Liver (tissue), 9 donors: ENCODE data around the gene ARL11. TPM values are rescaled to one million over a fixed set of nuclear protein-coding genes. Genes with fewer than 3 reads are reported as not detected.

Experiments used
- DNase-seq: peaks from one replicate; pipeline ENCODE4 v3.0.0-alpha.2; 2017; ENCODE audit warnings: low spot score
- H3K27ac ChIP-seq, 2 donors: one replicate each; pipeline ENCODE4 v1.7.0; 2013; ENCODE audit warnings: inconsistent platforms in 2 of 2, low read length in 2 of 2, control low read depth in 1 of 2, low read depth in 1 of 2, mild to moderate bottlenecking in 1 of 2
- H3K27me3 ChIP-seq, 4 donors: one replicate each; pipeline versions ENCODE4 v1.6.1 to v1.7.0; 2013; ENCODE audit warnings: low read length in 3 of 4, inconsistent platforms in 1 of 4, mild to moderate bottlenecking in 1 of 4, moderate library complexity in 1 of 4; ENCODE audit not compliant: control insufficient read depth in 4 of 4, insufficient read depth in 4 of 4
- H3K36me3 ChIP-seq, 4 donors: one replicate each; pipeline versions ENCODE4 v1.6.1 to v1.7.0; 2013; ENCODE audit warnings: low read length in 3 of 4, mild to moderate bottlenecking in 3 of 4, low read depth in 1 of 4, moderate library complexity in 1 of 4; ENCODE audit not compliant: control insufficient read depth in 4 of 4, insufficient read depth in 3 of 4
- H3K4me1 ChIP-seq, 4 donors: one replicate each; pipeline versions ENCODE4 v1.6.1 to v1.7.0; 2013; ENCODE audit warnings: low read length in 3 of 4, mild to moderate bottlenecking in 3 of 4, moderate library complexity in 1 of 4; ENCODE audit not compliant: control insufficient read depth in 4 of 4, insufficient read depth in 4 of 4
- H3K4me3 ChIP-seq, 3 donors: one replicate each; pipeline versions ENCODE4 v1.6.1 to v1.7.0; 2013; ENCODE audit warnings: low read length in 3 of 3, control low read depth in 1 of 3, low read depth in 1 of 3, mild to moderate bottlenecking in 1 of 3
- H3K9ac ChIP-seq, 2 donors: one replicate each; pipeline ENCODE4 v1.7.0; 2013; ENCODE audit warnings: low read length in 2 of 2, mild to moderate bottlenecking in 2 of 2, moderate library complexity in 2 of 2, control low read depth in 1 of 2, low read depth in 1 of 2
- H3K9me3 ChIP-seq, 4 donors: one replicate each; pipeline versions ENCODE4 v1.6.1 to v1.7.0; 2013; ENCODE audit warnings: low read length in 3 of 4; ENCODE audit not compliant: control insufficient read depth in 4 of 4
- EGR1 ChIP-seq, 2 donors: IDR thresholded peaks; 2 replicates each; pipeline ENCODE4 v1.6.1; 2016 to 2018; ENCODE audit warnings: antibody characterized with exemption in 2 of 2, low read depth in 2 of 2
- FOXA1 ChIP-seq: IDR thresholded peaks from 2 replicates; pipeline ENCODE4 v1.6.1; 2016; ENCODE audit warnings: antibody characterized with exemption
- FOXA2 ChIP-seq: IDR thresholded peaks from 2 replicates; pipeline ENCODE4 v1.6.1; 2016; ENCODE audit warnings: antibody characterized with exemption
- HNF4A ChIP-seq, 2 donors: conservative IDR thresholded peaks; 2 replicates each; pipeline ENCODE4 v1.6.1; 2016; ENCODE audit warnings: antibody characterized with exemption in 2 of 2, mild to moderate bottlenecking in 2 of 2
- HNF4G ChIP-seq: IDR thresholded peaks from 2 replicates; pipeline ENCODE4 v1.6.1; 2016; ENCODE audit warnings: antibody characterized with exemption
- JUND ChIP-seq, 2 donors: IDR thresholded peaks; 2 replicates each; pipeline ENCODE4 v1.6.1; 2016; ENCODE audit warnings: antibody characterized with exemption in 2 of 2
- NR2F2 ChIP-seq: IDR thresholded peaks from 2 replicates; pipeline ENCODE4 v1.6.1; 2016; ENCODE audit warnings: antibody characterized with exemption
- RAD21 ChIP-seq, 2 donors: IDR thresholded peaks; 2 replicates each; pipeline ENCODE4 v1.6.1; 2016; ENCODE audit warnings: antibody characterized with exemption in 2 of 2, mild to moderate bottlenecking in 2 of 2
- RXRA ChIP-seq, 2 donors: IDR thresholded peaks; 2 replicates each; pipeline ENCODE4 v1.6.1; 2017 to 2018; ENCODE audit warnings: antibody characterized with exemption in 2 of 2, mild to moderate bottlenecking in 1 of 2
- SP1 ChIP-seq: IDR thresholded peaks from 2 replicates; pipeline ENCODE4 v1.6.1; 2018; ENCODE audit warnings: antibody characterized with exemption, mild to moderate bottlenecking
- WGBS: extraction: QIAGEN DNeasy Blood & Tissue Kit; methylation state at CpG from one replicate; pipeline ENCODE4 v1.1.7; 2013; 5-methylcytosine and 5-hydroxymethylcytosine counted together
- polyA plus RNA-seq, 2 donors: library from polyadenylated mRNA; stranded (reverse) in 1 of 2; unstranded in 1 of 2; fragments of 200-250 nt in 1 of 2; fragments of >200 nt in 1 of 2; fragmentation: Nextera tagmentation in 1 of 2; extraction: Ambion mirVana in 1 of 2; gene quantifications; one replicate each; pipeline versions ENCODE4 v1.2.1 to v1.2.3, GENCODE V29; 2013 to 2015
- total RNA-seq, 2 donors: library from RNA; depleted of rRNA; stranded (reverse); fragments of >200 nt; gene quantifications; one replicate each; pipeline ENCODE4 v1.2.3, GENCODE V29; 2014
- TF ChIP-seq, protein P1 (sequence below): IDR thresholded peaks from 2 replicates; pipeline ENCODE4 v1.6.1; 2016; ENCODE audit warnings: antibody characterized with exemption
- TF ChIP-seq, protein P2 (sequence below): IDR thresholded peaks from 2 replicates; pipeline ENCODE4 v1.6.1; 2016; ENCODE audit warnings: antibody characterized with exemption
- TF ChIP-seq, protein P3 (sequence below): IDR thresholded peaks from 2 replicates; pipeline ENCODE4 v1.6.1; 2016; ENCODE audit warnings: antibody characterized with exemption, mild to moderate bottlenecking
- TF ChIP-seq, protein P4 (sequence below): IDR thresholded peaks from 2 replicates; pipeline ENCODE4 v1.6.1; 2016; ENCODE audit warnings: antibody characterized with exemption
- TF ChIP-seq, protein P5 (sequence below): fragments of 150-350 bp; IDR thresholded peaks from 2 replicates; pipeline ENCODE4 v1.5.1; 2017; ENCODE audit warnings: improper control_type of control experiment, low read depth, low read length; ENCODE audit not compliant: missing input control
- donor health status: healthy.
- donor health status: healthy.
- donor health status: healthy.
- donor health status: healthy.
- donor health status: healthy.

ARL11 gene
- total and polyA plus RNA-seq, 4 donors: 0.11 to 1.5 (median 0.59) TPM

DNA sequence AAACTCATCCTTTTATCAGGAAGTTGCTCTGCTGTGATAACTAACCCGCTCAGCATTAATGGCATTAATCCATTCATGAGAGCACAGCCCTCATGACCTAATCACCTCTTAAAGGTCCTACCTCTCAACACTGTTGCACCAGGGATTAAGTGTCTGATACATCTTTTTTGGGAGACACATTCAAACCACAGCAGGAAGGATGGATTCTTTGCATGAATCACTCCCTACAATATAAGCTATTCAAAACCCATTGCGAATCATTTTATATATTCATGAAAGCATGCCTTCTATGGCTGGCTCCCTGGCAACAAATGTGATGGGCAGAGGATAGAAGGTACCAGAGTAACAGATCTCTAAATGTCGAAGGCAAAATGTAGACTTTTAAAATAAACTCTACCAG lies 27.6 kb downstream of the ARL11 start:
- H3K36me3 ChIP-seq: peaks cover 0 to 12% (median 3%) of the 10 kb centered on the region in 4 donors
- no peak overlapping the region for H3K9ac ChIP-seq
- no peak overlapping the region for H3K4me3 ChIP-seq
- no peaks in the 10 kb centered on the region for H3K27me3 ChIP-seq
- H3K9me3 ChIP-seq: no peaks in the 10 kb centered on the region
- no peak for TF ChIP-seq FOXA1
- no peaks in the 10 kb centered on the region for H3K4me1 ChIP-seq
- H3K27ac ChIP-seq: no peak overlapping the region
- DNase-seq: no peak
- WGBS: 89% methylated on average over 3 of the region's 3 CpGs

DNA sequence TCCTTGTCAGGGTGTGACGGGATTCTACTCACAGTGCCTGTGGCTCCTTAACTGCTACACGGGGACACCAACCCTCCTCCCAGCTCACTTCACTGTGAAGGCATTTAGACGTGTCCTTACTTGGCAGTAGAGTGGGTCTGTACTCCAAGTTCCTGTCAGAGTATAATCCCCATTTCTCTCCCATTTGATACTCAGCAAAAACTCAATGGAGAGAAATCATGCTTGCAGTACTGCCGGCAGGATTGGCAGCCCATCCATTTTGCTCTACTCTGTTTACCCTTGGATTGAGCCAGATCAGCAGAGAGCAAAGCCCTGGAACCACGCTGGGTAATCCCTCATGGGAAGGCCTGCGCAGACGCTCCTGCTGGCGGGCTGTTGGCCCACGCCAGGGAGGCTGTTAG lies 28.9 kb downstream of the ARL11 start:
- Histone ChIP-seq H3K36me3 (peaks cover 1 to 18% (median 11%) of the 10 kb centered on the region in 4 donors), H3K27ac (no peak overlapping the region), H3K27me3 (no peaks in the 10 kb centered on the region), H3K9ac (no peak overlapping the region), H3K4me1 (no peaks in the 10 kb centered on the region), H3K9me3 (no peaks in the 10 kb centered on the region), H3K4me3 (no peak overlapping the region)
- DNase-seq: no peak
- 93% methylated on average over 9 of the region's 9 CpGs for WGBS
- TF ChIP-seq EGR1 (IDR thresholded peaks at IDR 0.05; ENCODE audit: low read depth in 2 of 2): no peak
- TF ChIP-seq, protein P1, sequence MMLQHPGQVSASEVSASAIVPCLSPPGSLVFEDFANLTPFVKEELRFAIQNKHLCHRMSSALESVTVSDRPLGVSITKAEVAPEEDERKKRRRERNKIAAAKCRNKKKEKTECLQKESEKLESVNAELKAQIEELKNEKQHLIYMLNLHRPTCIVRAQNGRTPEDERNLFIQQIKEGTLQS: no peak
- TF ChIP-seq JUND (IDR thresholded peaks at IDR 0.05): no peak
- TF ChIP-seq SP1: no peak
- TF ChIP-seq FOXA2: no peak
- TF ChIP-seq, protein P2, sequence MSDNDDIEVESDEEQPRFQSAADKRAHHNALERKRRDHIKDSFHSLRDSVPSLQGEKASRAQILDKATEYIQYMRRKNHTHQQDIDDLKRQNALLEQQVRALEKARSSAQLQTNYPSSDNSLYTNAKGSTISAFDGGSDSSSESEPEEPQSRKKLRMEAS: no peak
- TF ChIP-seq, protein P3, sequence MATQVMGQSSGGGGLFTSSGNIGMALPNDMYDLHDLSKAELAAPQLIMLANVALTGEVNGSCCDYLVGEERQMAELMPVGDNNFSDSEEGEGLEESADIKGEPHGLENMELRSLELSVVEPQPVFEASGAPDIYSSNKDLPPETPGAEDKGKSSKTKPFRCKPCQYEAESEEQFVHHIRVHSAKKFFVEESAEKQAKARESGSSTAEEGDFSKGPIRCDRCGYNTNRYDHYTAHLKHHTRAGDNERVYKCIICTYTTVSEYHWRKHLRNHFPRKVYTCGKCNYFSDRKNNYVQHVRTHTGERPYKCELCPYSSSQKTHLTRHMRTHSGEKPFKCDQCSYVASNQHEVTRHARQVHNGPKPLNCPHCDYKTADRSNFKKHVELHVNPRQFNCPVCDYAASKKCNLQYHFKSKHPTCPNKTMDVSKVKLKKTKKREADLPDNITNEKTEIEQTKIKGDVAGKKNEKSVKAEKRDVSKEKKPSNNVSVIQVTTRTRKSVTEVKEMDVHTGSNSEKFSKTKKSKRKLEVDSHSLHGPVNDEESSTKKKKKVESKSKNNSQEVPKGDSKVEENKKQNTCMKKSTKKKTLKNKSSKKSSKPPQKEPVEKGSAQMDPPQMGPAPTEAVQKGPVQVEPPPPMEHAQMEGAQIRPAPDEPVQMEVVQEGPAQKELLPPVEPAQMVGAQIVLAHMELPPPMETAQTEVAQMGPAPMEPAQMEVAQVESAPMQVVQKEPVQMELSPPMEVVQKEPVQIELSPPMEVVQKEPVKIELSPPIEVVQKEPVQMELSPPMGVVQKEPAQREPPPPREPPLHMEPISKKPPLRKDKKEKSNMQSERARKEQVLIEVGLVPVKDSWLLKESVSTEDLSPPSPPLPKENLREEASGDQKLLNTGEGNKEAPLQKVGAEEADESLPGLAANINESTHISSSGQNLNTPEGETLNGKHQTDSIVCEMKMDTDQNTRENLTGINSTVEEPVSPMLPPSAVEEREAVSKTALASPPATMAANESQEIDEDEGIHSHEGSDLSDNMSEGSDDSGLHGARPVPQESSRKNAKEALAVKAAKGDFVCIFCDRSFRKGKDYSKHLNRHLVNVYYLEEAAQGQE: no peak
- no peak for TF ChIP-seq NR2F2
- TF ChIP-seq HNF4G: no peak
- TF ChIP-seq, protein P4, sequence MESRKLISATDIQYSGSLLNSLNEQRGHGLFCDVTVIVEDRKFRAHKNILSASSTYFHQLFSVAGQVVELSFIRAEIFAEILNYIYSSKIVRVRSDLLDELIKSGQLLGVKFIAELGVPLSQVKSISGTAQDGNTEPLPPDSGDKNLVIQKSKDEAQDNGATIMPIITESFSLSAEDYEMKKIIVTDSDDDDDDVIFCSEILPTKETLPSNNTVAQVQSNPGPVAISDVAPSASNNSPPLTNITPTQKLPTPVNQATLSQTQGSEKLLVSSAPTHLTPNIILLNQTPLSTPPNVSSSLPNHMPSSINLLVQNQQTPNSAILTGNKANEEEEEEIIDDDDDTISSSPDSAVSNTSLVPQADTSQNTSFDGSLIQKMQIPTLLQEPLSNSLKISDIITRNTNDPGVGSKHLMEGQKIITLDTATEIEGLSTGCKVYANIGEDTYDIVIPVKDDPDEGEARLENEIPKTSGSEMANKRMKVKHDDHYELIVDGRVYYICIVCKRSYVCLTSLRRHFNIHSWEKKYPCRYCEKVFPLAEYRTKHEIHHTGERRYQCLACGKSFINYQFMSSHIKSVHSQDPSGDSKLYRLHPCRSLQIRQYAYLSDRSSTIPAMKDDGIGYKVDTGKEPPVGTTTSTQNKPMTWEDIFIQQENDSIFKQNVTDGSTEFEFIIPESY: no peak
- TF ChIP-seq HNF4A (conservative IDR thresholded peaks at IDR 0.05): no peak
- no peak for TF ChIP-seq FOXA1
- TF ChIP-seq, protein P5, sequence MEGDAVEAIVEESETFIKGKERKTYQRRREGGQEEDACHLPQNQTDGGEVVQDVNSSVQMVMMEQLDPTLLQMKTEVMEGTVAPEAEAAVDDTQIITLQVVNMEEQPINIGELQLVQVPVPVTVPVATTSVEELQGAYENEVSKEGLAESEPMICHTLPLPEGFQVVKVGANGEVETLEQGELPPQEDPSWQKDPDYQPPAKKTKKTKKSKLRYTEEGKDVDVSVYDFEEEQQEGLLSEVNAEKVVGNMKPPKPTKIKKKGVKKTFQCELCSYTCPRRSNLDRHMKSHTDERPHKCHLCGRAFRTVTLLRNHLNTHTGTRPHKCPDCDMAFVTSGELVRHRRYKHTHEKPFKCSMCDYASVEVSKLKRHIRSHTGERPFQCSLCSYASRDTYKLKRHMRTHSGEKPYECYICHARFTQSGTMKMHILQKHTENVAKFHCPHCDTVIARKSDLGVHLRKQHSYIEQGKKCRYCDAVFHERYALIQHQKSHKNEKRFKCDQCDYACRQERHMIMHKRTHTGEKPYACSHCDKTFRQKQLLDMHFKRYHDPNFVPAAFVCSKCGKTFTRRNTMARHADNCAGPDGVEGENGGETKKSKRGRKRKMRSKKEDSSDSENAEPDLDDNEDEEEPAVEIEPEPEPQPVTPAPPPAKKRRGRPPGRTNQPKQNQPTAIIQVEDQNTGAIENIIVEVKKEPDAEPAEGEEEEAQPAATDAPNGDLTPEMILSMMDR: no peak
- TF ChIP-seq RXRA (IDR thresholded peaks at IDR 0.05): no peak
- no peak for TF ChIP-seq RAD21 (IDR thresholded peaks at IDR 0.05)
